Measurements from ENCODE around the gene MEGF11. TPM values are rescaled to one million over a fixed set of nuclear protein-coding genes. Genes with fewer than 3 reads are reported as not detected.

Gene MEGF11
- total RNA-seq, 2 donors from 2014 or later = not detected

DNA sequence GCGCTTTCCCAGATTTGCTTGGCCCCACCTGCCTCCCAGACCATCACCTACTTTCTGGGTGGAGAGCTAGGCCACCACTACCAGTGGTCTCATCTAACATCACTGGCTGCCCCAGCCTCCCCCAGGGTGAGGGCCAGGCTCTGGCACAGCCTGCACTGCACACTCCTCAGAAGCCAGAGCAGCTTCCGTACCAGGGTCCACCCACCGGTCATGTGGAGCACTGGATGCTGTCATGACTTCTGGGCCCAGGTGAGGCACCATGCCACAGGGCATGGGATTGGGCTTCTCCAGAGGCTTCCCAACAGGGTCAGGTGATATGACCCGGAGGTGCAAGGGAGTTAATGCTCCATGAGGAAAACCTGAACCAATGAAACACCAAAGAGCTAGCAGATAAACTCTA, 14.0 kb downstream of the MEGF11 start:
- DNase-seq (ENCODE audit: low spot score) = no peak
- no peaks in the 10 kb centered on the region for H3K9me3 ChIP-seq
- H3K27me3 ChIP-seq (replicated peaks; ENCODE audit: insufficient read depth) = no peaks in the 10 kb centered on the region
- H3K4me1 ChIP-seq (replicated peaks) = no peaks in the 10 kb centered on the region
- TF ChIP-seq POLR2AphosphoS5 (IDR thresholded peaks at IDR 0.05) (no peak), POLR2A (IDR thresholded peaks at IDR 0.05) (no peak)
- TF ChIP-seq, protein P1, sequence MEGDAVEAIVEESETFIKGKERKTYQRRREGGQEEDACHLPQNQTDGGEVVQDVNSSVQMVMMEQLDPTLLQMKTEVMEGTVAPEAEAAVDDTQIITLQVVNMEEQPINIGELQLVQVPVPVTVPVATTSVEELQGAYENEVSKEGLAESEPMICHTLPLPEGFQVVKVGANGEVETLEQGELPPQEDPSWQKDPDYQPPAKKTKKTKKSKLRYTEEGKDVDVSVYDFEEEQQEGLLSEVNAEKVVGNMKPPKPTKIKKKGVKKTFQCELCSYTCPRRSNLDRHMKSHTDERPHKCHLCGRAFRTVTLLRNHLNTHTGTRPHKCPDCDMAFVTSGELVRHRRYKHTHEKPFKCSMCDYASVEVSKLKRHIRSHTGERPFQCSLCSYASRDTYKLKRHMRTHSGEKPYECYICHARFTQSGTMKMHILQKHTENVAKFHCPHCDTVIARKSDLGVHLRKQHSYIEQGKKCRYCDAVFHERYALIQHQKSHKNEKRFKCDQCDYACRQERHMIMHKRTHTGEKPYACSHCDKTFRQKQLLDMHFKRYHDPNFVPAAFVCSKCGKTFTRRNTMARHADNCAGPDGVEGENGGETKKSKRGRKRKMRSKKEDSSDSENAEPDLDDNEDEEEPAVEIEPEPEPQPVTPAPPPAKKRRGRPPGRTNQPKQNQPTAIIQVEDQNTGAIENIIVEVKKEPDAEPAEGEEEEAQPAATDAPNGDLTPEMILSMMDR (IDR thresholded peaks at IDR 0.05) = no peak
- H3K4me3 ChIP-seq = no peak overlapping the region
- no peak overlapping the region for H3K27ac ChIP-seq
- 96% methylated on average over 3 of the region's 4 CpGs for whole genome bisulfite sequencing
- no peaks in the 10 kb centered on the region for H3K36me3 ChIP-seq
- intact Hi-C loops (cut with DNase I) = no loop called here

DNA sequence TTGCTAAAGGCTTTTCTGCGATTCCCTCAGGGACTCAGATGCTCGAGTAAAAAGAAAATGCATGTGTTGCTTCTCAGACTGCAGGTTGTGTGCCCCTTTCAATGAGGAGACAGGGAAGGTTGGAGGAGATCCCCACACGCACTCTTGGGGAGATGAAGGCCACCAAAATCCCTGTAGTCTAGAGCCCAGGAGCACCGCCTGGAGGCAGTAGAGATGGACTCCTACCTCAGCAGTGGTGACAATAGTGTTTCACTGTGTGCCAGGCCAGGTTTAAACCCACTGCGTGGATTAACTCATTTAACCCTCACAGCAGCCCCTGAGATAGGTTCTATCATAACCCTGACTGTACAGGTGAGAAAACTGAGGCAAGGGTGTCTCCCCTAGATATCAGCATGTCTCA, 15.2 kb downstream of the MEGF11 start:
- TF ChIP-seq POLR2A (IDR thresholded peaks at IDR 0.05) (no peak), POLR2AphosphoS5 (IDR thresholded peaks at IDR 0.05) (no peak)
- TF ChIP-seq, protein P1 (IDR thresholded peaks at IDR 0.05) = no peak
- H3K4me3 ChIP-seq = no peak overlapping the region
- H3K9me3 ChIP-seq = no peaks in the 10 kb centered on the region
- no peaks in the 10 kb centered on the region for H3K4me1 ChIP-seq (replicated peaks)
- no peak overlapping the region for H3K27ac ChIP-seq
- H3K36me3 ChIP-seq = no peaks in the 10 kb centered on the region
- WGBS = 95% methylated on average over 5 of the region's 5 CpGs
- H3K27me3 ChIP-seq (replicated peaks; ENCODE audit: insufficient read depth) = peaks cover 2% of the 10 kb centered on the region
- intact Hi-C loops (cut with DNase I) = no loop called here
- no peak for DNase-seq (ENCODE audit: low spot score)

DNA sequence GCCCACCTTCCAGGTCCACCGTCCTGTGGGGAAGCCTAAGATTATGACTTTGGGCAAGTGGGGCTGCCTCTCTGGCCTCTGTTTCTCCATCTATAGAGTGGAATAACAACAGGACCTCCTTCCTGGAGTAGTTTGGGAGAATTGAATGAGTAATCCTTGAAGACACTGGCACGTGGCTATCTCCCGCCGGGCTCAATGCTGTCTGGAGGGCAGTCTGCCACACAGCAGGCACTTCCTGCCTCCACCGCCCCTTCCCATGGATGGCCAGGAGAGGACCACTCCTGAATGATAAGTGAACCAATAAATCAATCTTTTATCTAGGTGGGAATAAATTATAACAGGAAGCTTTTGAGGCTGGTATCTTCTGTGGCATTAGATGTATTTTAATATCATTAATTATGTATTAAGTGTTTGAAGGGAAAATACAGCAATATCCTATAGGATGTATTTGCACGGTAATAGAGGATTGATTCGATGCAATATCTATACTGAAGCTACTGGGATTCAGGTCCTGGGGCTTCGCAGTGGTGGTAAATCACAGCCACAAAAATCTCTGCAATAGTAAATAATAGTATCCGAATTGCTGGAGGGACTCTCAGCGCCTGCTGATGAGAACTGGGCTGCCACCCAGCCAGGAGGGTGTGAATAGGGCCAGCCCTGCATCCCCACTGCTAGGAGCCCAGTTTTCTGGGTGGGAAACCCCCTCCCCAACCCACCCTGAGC, 15.9 kb downstream of the MEGF11 start:
- no peaks in the 10 kb centered on the region for H3K9me3 ChIP-seq
- peaks cover 2% of the 10 kb centered on the region for H3K27me3 ChIP-seq (replicated peaks; ENCODE audit: insufficient read depth)
- TF ChIP-seq POLR2A (IDR thresholded peaks at IDR 0.05) (no peak), POLR2AphosphoS5 (IDR thresholded peaks at IDR 0.05) (no peak)
- TF ChIP-seq, protein P1 (IDR thresholded peaks at IDR 0.05) = no peak
- WGBS = 79% methylated on average over 10 of the region's 10 CpGs
- H3K4me3 ChIP-seq = no peak overlapping the region
- H3K4me1 ChIP-seq (replicated peaks) = no peaks in the 10 kb centered on the region
- intact Hi-C loops (cut with DNase I) = no loop called here
- DNase-seq (ENCODE audit: low spot score) = no peak
- H3K36me3 ChIP-seq = no peaks in the 10 kb centered on the region
- no peak overlapping the region for H3K27ac ChIP-seq

DNA sequence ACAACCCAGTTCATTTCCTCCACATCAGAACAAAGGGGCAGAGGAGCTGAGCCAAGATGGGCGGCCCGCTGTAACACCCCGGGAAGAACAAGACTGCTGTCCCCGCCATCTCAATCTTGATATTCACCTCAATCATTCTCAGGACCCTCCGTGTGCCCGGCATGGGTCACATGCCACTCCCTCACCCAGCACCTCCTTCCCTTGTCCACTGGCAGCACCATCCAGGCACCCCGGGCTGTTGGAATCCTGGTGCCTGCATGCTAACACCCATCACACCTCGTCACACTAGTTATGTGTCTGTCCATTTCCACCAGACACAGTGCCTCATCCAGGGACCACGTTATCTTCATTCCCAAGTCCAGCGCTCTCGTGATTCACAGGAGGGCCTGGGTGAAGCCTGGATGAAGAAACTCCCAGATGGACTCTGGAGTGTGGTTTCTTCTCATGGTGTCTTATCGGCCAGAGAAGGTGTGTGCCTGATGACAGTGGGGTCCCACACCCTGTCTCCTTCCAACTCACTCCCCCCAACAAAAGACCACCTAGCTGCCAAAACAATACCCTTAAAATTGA, 16.7 kb downstream of the MEGF11 start:
- Histone ChIP-seq H3K9me3 (no peaks in the 10 kb centered on the region), H3K4me1 (replicated peaks) (no peaks in the 10 kb centered on the region), H3K36me3 (no peaks in the 10 kb centered on the region), H3K4me3 (no peak overlapping the region), H3K27ac (no peak overlapping the region), H3K27me3 (replicated peaks; ENCODE audit: insufficient read depth) (peaks cover 2% of the 10 kb centered on the region)
- WGBS = 71% methylated on average over 12 of the region's 12 CpGs
- intact Hi-C loops (cut with DNase I) = no loop called here
- TF ChIP-seq POLR2A (IDR thresholded peaks at IDR 0.05) (no peak), POLR2AphosphoS5 (IDR thresholded peaks at IDR 0.05) (no peak)
- TF ChIP-seq, protein P1 (IDR thresholded peaks at IDR 0.05) = no peak
- DNase-seq (ENCODE audit: low spot score) = no peak

DNA sequence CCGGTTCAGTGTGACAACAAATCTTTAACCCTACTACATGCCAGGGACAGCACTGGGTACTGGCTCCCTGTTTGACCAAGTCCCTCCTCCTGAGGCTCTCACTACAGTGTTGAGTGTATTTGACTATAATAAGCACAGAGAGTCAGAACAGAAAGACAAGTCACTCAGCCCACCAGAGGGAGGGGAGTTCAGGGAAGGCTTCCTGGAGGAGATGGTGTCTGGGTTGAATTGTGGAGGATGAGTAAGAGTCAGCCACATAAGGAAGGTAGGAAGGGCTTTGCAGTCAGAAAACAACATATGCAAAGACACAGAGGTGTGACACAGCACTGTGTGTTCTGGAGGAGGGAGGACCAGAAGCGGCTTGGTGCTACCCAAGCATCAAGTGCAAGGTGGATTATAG, 17.7 kb downstream of the MEGF11 start:
- peaks cover 2% of the 10 kb centered on the region for H3K27me3 ChIP-seq (replicated peaks; ENCODE audit: insufficient read depth)
- no peaks in the 10 kb centered on the region for H3K4me1 ChIP-seq (replicated peaks)
- intact Hi-C loops (cut with DNase I) = no loop called here
- no peak overlapping the region for H3K4me3 ChIP-seq
- H3K27ac ChIP-seq = no peak overlapping the region
- H3K36me3 ChIP-seq = no peaks in the 10 kb centered on the region
- DNase-seq (ENCODE audit: low spot score) = no peak
- 80% methylated on average over 2 of the region's 2 CpGs for WGBS
- H3K9me3 ChIP-seq = no peaks in the 10 kb centered on the region
- TF ChIP-seq POLR2A (IDR thresholded peaks at IDR 0.05) = no peak
- TF ChIP-seq, protein P1 (IDR thresholded peaks at IDR 0.05) = no peak
- no peak for TF ChIP-seq POLR2AphosphoS5 (IDR thresholded peaks at IDR 0.05)
